ENCODE measurements around the gene PCDHGA9. TPM values are rescaled to one million over a fixed set of nuclear protein-coding genes. Genes with fewer than 3 reads are reported as not detected.

The PCDHGA9 gene
- polyA plus RNA-seq, 1 donor from 2014 or later: 0.11 TPM

DNA sequence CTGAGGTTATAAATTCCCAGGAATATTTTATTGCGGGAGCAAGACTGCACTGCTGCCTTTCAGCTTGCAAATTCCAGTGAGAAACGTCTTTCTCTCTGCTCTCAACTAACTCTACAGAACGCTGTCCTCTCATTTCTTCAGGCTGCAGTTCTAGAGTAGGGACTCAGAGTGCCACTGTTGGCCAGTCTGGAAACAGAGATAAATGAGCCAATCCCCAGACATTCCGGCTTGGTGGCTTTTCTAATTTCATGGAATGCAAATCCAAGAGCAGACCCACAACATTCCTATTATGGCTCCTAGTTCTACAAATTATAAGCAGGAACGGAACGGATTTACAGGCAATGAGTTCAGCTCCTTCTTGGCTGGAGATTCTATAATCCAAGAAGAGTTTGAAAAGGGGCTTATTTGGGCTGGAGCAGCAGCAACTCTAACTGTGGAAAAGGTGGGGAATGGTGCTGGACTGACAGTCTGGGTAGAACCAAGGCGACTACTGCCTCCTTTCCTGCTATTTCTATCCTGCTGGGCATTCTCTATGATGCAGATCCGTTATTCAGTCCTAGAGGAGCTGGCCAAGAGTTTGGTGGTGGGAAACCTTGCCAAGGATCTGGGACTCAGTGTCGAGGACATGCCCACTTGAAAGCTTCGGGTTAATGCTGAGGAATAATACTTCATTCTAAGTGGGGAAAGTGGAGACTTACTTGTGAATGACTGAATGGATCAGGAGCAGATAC lies 37.0 kb downstream of the PCDHGA9 start:
- Histone ChIP-seq H3K27me3 (ENCODE audit: insufficient read depth, low read depth, low read length) (no peaks in the 10 kb centered on the region), H3K4me3 (ENCODE audit: low read length) (no peak overlapping the region), H3K9me2 (ENCODE audit: insufficient read depth, low read length) (no peaks in the 10 kb centered on the region), H3K36me3 (ENCODE audit: insufficient read depth, low read length) (peaks cover 18% of the 10 kb centered on the region), H3K9ac (ENCODE audit: low read length) (no peak overlapping the region), H2AFZ (ENCODE audit: low read depth, low read length) (no peak overlapping the region), H3K27ac (ENCODE audit: low read length) (no peak overlapping the region), H3K4me2 (ENCODE audit: low read length) (no peak overlapping the region), H3K79me2 (replicated peaks; ENCODE audit: insufficient read depth, low read length) (peaks cover 33% of the 10 kb centered on the region), H4K20me1 (ENCODE audit: insufficient read depth) (no peaks in the 10 kb centered on the region), H3K9me3 (ENCODE audit: low read length) (peaks cover 43% of the 10 kb centered on the region), H3F3A (ENCODE audit: insufficient read depth, low read length, poor library complexity, severe bottlenecking) (no peaks in the 10 kb centered on the region)
- TF ChIP-seq EP300 (conservative IDR thresholded peaks at IDR 0.05; ENCODE audit: poor library complexity, severe bottlenecking) (no peak), POLR2AphosphoS5 (IDR thresholded peaks at IDR 0.05) (no peak)
- TF ChIP-seq, protein P1, sequence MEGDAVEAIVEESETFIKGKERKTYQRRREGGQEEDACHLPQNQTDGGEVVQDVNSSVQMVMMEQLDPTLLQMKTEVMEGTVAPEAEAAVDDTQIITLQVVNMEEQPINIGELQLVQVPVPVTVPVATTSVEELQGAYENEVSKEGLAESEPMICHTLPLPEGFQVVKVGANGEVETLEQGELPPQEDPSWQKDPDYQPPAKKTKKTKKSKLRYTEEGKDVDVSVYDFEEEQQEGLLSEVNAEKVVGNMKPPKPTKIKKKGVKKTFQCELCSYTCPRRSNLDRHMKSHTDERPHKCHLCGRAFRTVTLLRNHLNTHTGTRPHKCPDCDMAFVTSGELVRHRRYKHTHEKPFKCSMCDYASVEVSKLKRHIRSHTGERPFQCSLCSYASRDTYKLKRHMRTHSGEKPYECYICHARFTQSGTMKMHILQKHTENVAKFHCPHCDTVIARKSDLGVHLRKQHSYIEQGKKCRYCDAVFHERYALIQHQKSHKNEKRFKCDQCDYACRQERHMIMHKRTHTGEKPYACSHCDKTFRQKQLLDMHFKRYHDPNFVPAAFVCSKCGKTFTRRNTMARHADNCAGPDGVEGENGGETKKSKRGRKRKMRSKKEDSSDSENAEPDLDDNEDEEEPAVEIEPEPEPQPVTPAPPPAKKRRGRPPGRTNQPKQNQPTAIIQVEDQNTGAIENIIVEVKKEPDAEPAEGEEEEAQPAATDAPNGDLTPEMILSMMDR (IDR thresholded peaks at IDR 0.05; ENCODE audit: poor library complexity, severe bottlenecking): no peak

DNA sequence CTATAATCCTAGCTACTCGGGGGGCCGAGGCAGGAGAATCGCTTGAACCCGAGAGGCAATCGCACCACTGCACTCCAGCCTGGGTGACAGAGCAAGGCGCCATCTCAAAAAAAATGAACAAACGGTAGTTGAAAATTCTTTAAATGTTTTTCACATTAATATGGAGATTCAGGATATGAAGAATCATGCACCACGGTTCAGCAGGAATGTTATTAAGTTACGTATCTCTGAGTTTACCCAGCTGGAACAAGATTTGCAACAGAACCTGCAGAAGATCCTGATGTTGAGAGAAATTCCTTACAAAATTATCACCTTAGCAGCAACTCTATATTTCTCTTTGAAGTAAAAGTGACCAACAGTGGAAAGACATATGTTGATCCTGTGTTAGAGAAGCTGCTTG lies 37.8 kb downstream of the PCDHGA9 start:
- Histone ChIP-seq H3K27me3 (ENCODE audit: insufficient read depth, low read depth, low read length) (no peaks in the 10 kb centered on the region), H3K9me3 (ENCODE audit: low read length) (peaks cover 46% of the 10 kb centered on the region), H2AFZ (ENCODE audit: low read depth, low read length) (no peak overlapping the region), H3K27ac (ENCODE audit: low read length) (no peak overlapping the region), H3K9me2 (ENCODE audit: insufficient read depth, low read length) (no peaks in the 10 kb centered on the region), H3K9ac (ENCODE audit: low read length) (no peak overlapping the region), H3K4me2 (ENCODE audit: low read length) (no peak overlapping the region), H3F3A (ENCODE audit: insufficient read depth, low read length, poor library complexity, severe bottlenecking) (no peaks in the 10 kb centered on the region), H4K20me1 (ENCODE audit: insufficient read depth) (no peaks in the 10 kb centered on the region), H3K36me3 (ENCODE audit: insufficient read depth, low read length) (peaks cover 18% of the 10 kb centered on the region), H3K4me3 (ENCODE audit: low read length) (no peak overlapping the region), H3K79me2 (replicated peaks; ENCODE audit: insufficient read depth, low read length) (peaks cover 40% of the 10 kb centered on the region)
- TF ChIP-seq POLR2AphosphoS5 (IDR thresholded peaks at IDR 0.05): no peak
- TF ChIP-seq TAF1 (IDR thresholded peaks at IDR 0.05; ENCODE audit: low read depth): no peak
- no peak for TF ChIP-seq RAD21 (conservative IDR thresholded peaks at IDR 0.05)
- no peak for TF ChIP-seq SMC3 (conservative IDR thresholded peaks at IDR 0.05; ENCODE audit: poor library complexity)
- TF ChIP-seq MXI1 (conservative IDR thresholded peaks at IDR 0.05; ENCODE audit: poor library complexity, severe bottlenecking): no peak

DNA sequence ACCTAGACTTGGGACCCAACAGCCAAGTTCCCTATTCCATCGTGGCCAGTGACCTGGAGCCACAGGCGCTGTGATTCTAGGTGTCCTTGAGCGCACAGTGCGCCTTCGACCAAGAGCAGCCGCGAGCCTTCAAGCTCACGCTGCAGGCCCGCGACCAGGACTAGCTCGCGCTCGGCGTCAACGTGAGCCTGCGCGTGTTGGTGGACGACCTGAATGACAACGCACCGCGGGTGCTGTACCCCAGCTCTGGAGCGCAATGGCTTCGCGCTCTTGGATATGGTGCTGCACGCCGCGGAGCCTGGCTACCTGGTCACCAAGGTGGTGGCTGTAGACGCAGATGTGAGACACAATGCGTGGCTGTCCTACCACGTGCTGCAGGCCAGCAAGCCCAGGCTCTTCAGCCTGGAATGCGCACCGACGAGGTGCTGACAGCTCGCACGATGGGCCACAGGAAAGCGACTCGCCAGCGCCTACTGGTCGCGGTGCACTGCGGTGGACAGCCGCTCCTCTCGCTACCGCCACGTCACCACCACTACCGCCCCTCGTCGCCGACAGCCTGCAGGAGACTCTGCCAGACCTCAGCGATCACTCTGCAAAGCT lies 39.1 kb downstream of the PCDHGA9 start:
- Histone ChIP-seq H3K36me3 (ENCODE audit: insufficient read depth, low read length) (peaks cover 18% of the 10 kb centered on the region), H3K9ac (ENCODE audit: low read length) (no peak overlapping the region), H3K9me3 (ENCODE audit: low read length) (peaks cover 39% of the 10 kb centered on the region), H3K27ac (ENCODE audit: low read length) (no peak overlapping the region), H3K79me2 (replicated peaks; ENCODE audit: insufficient read depth, low read length) (peaks cover 37% of the 10 kb centered on the region), H3F3A (ENCODE audit: insufficient read depth, low read length, poor library complexity, severe bottlenecking) (no peaks in the 10 kb centered on the region), H3K4me2 (ENCODE audit: low read length) (no peak overlapping the region), H2AFZ (ENCODE audit: low read depth, low read length) (no peak overlapping the region), H3K27me3 (ENCODE audit: insufficient read depth, low read depth, low read length) (no peaks in the 10 kb centered on the region), H3K9me2 (ENCODE audit: insufficient read depth, low read length) (no peaks in the 10 kb centered on the region), H3K4me3 (ENCODE audit: low read length) (no peak overlapping the region), H4K20me1 (ENCODE audit: insufficient read depth) (no peaks in the 10 kb centered on the region)
- TF ChIP-seq MXI1 (conservative IDR thresholded peaks at IDR 0.05; ENCODE audit: poor library complexity, severe bottlenecking) (no peak), POLR2AphosphoS5 (IDR thresholded peaks at IDR 0.05) (no peak), TAF1 (IDR thresholded peaks at IDR 0.05; ENCODE audit: low read depth) (no peak), EP300 (conservative IDR thresholded peaks at IDR 0.05; ENCODE audit: poor library complexity, severe bottlenecking) (no peak), SMC3 (conservative IDR thresholded peaks at IDR 0.05; ENCODE audit: poor library complexity) (no peak), EZH2 (IDR thresholded peaks at IDR 0.05; ENCODE audit: borderline replicate concordance, insufficient read depth, low read length, poor library complexity, severe bottlenecking) (no peak), RAD21 (conservative IDR thresholded peaks at IDR 0.05) (no peak)
- TF ChIP-seq, protein P2, sequence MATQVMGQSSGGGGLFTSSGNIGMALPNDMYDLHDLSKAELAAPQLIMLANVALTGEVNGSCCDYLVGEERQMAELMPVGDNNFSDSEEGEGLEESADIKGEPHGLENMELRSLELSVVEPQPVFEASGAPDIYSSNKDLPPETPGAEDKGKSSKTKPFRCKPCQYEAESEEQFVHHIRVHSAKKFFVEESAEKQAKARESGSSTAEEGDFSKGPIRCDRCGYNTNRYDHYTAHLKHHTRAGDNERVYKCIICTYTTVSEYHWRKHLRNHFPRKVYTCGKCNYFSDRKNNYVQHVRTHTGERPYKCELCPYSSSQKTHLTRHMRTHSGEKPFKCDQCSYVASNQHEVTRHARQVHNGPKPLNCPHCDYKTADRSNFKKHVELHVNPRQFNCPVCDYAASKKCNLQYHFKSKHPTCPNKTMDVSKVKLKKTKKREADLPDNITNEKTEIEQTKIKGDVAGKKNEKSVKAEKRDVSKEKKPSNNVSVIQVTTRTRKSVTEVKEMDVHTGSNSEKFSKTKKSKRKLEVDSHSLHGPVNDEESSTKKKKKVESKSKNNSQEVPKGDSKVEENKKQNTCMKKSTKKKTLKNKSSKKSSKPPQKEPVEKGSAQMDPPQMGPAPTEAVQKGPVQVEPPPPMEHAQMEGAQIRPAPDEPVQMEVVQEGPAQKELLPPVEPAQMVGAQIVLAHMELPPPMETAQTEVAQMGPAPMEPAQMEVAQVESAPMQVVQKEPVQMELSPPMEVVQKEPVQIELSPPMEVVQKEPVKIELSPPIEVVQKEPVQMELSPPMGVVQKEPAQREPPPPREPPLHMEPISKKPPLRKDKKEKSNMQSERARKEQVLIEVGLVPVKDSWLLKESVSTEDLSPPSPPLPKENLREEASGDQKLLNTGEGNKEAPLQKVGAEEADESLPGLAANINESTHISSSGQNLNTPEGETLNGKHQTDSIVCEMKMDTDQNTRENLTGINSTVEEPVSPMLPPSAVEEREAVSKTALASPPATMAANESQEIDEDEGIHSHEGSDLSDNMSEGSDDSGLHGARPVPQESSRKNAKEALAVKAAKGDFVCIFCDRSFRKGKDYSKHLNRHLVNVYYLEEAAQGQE (IDR thresholded peaks at IDR 0.05; ENCODE audit: borderline replicate concordance): no peak
- TF ChIP-seq, protein P1 (IDR thresholded peaks at IDR 0.05; ENCODE audit: poor library complexity, severe bottlenecking): no peak
